K562 (cell line): ENCODE data around the gene AGRN. TPM values are rescaled to one million over a fixed set of nuclear protein-coding genes. Genes with fewer than 3 reads are reported as not detected.
A peak's percentile ranks its signal among the peaks of the same experiment; 100 is the strongest.

Experiments
- ATAC-seq: fragments of 200-7000 bp; cut with Tn5 transposase; 3 replicates; pipeline ENCODE4 v1.9.1; 2020; ENCODE audit warnings: moderate library complexity
- BruUV-seq: library from RNA; stranded (reverse); fragments of 400-500 nt; replicated peaks from 2 replicates; lab custom pipeline; 2021; lab: Mats Ljungman, UMichigan
- CTCF ChIA-PET: fragments of 300-600 bp; formaldehyde crosslinking; extraction: SDS; loops from one replicate; lab custom pipeline; 2021; ENCODE audit warnings: low intra/inter-chr PET ratio; lab: Yijun Ruan, JAX
- POLR2A ChIA-PET: fragments of 300-600, 350-650 bp; sonication (Branson Sonifier 250); formaldehyde crosslinking; extraction: SDS; loops from one replicate; lab custom pipeline; 2021; ENCODE audit warnings: antibody characterized with exemption, inconsistent platforms; lab: Yijun Ruan, JAX
- DNase-seq, 4 experiments: peaks; one replicate each; pipeline versions ENCODE4 v3.0.0 to v3.0.0-alpha.2; 2011 to 2018; ENCODE audit warnings: low spot score in 3 of 4, mixed read lengths in 3 of 4; ENCODE audit errors: extremely low read depth in 1 of 4
- FAIRE-seq: peaks from 2 replicates; lab custom pipeline; 2011; peaks lifted over from hg19 to GRCh38; lab: Jason Lieb, UNC
- H2AFZ ChIP-seq: 2 replicates; pipeline ENCODE4 v1.6.0; 2011; ENCODE audit warnings: low read depth, low read length, control low read depth, inconsistent platforms
- H3K27ac ChIP-seq: fragments of 200-600 bp; 3 replicates; pipeline ENCODE4 v1.8.0; 2011; ENCODE audit warnings: low read depth, mild to moderate bottlenecking, control low read depth, inconsistent platforms, low read length, moderate library complexity, mixed read lengths; ENCODE audit errors: extremely low read depth
- H3K27me3 ChIP-seq, 2 experiments: fragments of 300-600 bp in 1 of 2; 2 replicates in 1 of 2; 3 replicates in 1 of 2; pipeline versions ENCODE4 v1.6.0 to v1.8.0; 2011; ENCODE audit warnings: inconsistent platforms in 2 of 2, low read length in 2 of 2, mild to moderate bottlenecking in 1 of 2, mixed read lengths in 1 of 2, moderate library complexity in 1 of 2; ENCODE audit not compliant: control insufficient read depth in 2 of 2, insufficient read depth in 2 of 2
- H3K36me3 ChIP-seq: fragments of 300-600 bp; 3 replicates; pipeline ENCODE4 v1.8.0; 2011; ENCODE audit warnings: mild to moderate bottlenecking, low read length, inconsistent platforms; ENCODE audit not compliant: control insufficient read depth, insufficient read depth
- H3K4me1 ChIP-seq, 2 experiments: fragments of 200-600 bp in 1 of 2; replicated peaks in 1 of 2; 2 replicates in 1 of 2; 3 replicates in 1 of 2; pipeline versions ENCODE4 v1.5.1 to v1.8.0; 2011; ENCODE audit warnings: inconsistent platforms in 2 of 2, low read length in 2 of 2, mild to moderate bottlenecking in 1 of 2, mixed read lengths in 1 of 2, moderate library complexity in 1 of 2; ENCODE audit not compliant: control insufficient read depth in 2 of 2, insufficient read depth in 2 of 2
- H3K4me2 ChIP-seq: 2 replicates; pipeline ENCODE4 v1.6.1; 2011; ENCODE audit warnings: low read length, control low read depth, inconsistent platforms, mixed read lengths; ENCODE audit not compliant: insufficient read depth
- H3K4me3 ChIP-seq: fragments of 200-600 bp; sonication (generic), shearing (Covaris generic); 2 replicates; pipeline ENCODE4 v1.5.1; 2016; ENCODE audit warnings: control low read depth, inconsistent platforms
- H3K79me2 ChIP-seq: fragments of 200-600 bp; 3 replicates; pipeline ENCODE4 v1.8.0; 2011; ENCODE audit warnings: low read length, inconsistent platforms; ENCODE audit not compliant: control insufficient read depth, insufficient read depth
- H3K9ac ChIP-seq, 2 experiments: 2 replicates each; pipeline versions ENCODE4 v1.6.0 to v1.6.1; 2011; ENCODE audit warnings: low read depth in 2 of 2, low read length in 2 of 2, control low read depth in 1 of 2, inconsistent platforms in 1 of 2, mild to moderate bottlenecking in 1 of 2, mixed read lengths in 1 of 2; ENCODE audit not compliant: insufficient read depth in 1 of 2
- H3K9me1 ChIP-seq: one replicate; pipeline ENCODE4 v1.6.0; 2011; ENCODE audit warnings: inconsistent platforms, mild to moderate bottlenecking, low read length, moderate library complexity; ENCODE audit not compliant: control insufficient read depth, insufficient read depth
- H3K9me3 ChIP-seq: replicated peaks from 2 replicates; pipeline ENCODE4 v1.5.1; 2011; ENCODE audit warnings: low read depth, low read length, inconsistent platforms; ENCODE audit not compliant: control insufficient read depth, insufficient read depth
- H4K20me1 ChIP-seq: replicated peaks from 2 replicates; pipeline ENCODE4 v1.6.1; 2011; ENCODE audit warnings: low read length, inconsistent platforms, mixed read lengths; ENCODE audit not compliant: control insufficient read depth, insufficient read depth
- HNRNPL ChIP-seq: fragments of 200-400 bp; formaldehyde crosslinking; IDR thresholded peaks from 2 replicates; pipeline ENCODE4 v1.6.1; 2017; ENCODE audit warnings: low read depth, mild to moderate bottlenecking, low read length
- MED1 ChIP-seq: sonication (generic); formaldehyde crosslinking; IDR thresholded peaks from 2 replicates; pipeline ENCODE4 v1.8.1; 2023; ENCODE audit warnings: missing genetic modification reagents, borderline replicate concordance
- PCBP1 ChIP-seq: fragments of 200-400 bp; formaldehyde crosslinking; IDR thresholded peaks from 2 replicates; pipeline ENCODE4 v1.6.1; 2018; ENCODE audit warnings: mild to moderate bottlenecking, low read depth, low read length; ENCODE audit not compliant: poor library complexity, severe bottlenecking
- ZZZ3 ChIP-seq: fragments of 450-650 bp; IDR thresholded peaks from 2 replicates; pipeline ENCODE4 v1.6.1; 2016; ENCODE audit warnings: antibody characterized with exemption, mild to moderate bottlenecking, moderate library complexity
- WGBS: fragments of 100-300 bp; shearing (Covaris generic); methylation state at CpG from one replicate; pipeline ENCODE4 v1.1.6; 2016; ENCODE audit warnings: low coverage, mixed read lengths; ENCODE audit not compliant: insufficient coverage; ENCODE audit errors: missing lambda C conversion rate; 5-methylcytosine and 5-hydroxymethylcytosine counted together
- in situ Hi-C: fragments of 300-500 bp; cut with MboI; formaldehyde crosslinking; loops from 4 replicates; pipeline ENCODE4 v1.15.0; 2018; ENCODE audit warnings: inconsistent platforms, mixed read lengths
- intact Hi-C: fragments of 100-400 bp; cut with micrococcal nuclease; formaldehyde crosslinking; loops from 2 replicates; pipeline ENCODE4 v1.14.2; 2022
- polyA plus RNA-seq, 8 experiments: library from polyadenylated mRNA; depleted of rRNA in 4 of 8; stranded (reverse) in 5 of 8; unstranded in 3 of 8; fragments of >200 nt; fragmentation: Nextera tagmentation in 2 of 8; fragmentation: Illumina TruSeq in 1 of 8; extraction: Ambion mirVana in 2 of 8; extraction: Trizol in 1 of 8; gene quantifications; 2 replicates each; pipeline versions ENCODE4 v1.2.1 to v1.2.3, GENCODE V29; 2011 to 2014; ENCODE audit warnings: inconsistent platforms in 1 of 8, missing spikeins in 1 of 8
- total RNA-seq, 7 experiments: library from RNA; depleted of rRNA in 6 of 7; stranded (reverse); fragments of >200 nt in 6 of 7; fragmentation: Illumina TruSeq in 2 of 7; extraction: Trizol in 2 of 7; gene quantifications; 2 replicates each; pipeline versions ENCODE4 v1.2.1 to v1.2.3, GENCODE V29; 2011 to 2021; ENCODE audit warnings: low replicate concordance in 1 of 7

AGRN gene
- total and polyA plus RNA-seq, 9 of the 15 experiments (the other 6 are each of a cell fraction or from before 2014, with no cell fraction given) = 0.04 to 111 (median 18.1) TPM

DNA sequence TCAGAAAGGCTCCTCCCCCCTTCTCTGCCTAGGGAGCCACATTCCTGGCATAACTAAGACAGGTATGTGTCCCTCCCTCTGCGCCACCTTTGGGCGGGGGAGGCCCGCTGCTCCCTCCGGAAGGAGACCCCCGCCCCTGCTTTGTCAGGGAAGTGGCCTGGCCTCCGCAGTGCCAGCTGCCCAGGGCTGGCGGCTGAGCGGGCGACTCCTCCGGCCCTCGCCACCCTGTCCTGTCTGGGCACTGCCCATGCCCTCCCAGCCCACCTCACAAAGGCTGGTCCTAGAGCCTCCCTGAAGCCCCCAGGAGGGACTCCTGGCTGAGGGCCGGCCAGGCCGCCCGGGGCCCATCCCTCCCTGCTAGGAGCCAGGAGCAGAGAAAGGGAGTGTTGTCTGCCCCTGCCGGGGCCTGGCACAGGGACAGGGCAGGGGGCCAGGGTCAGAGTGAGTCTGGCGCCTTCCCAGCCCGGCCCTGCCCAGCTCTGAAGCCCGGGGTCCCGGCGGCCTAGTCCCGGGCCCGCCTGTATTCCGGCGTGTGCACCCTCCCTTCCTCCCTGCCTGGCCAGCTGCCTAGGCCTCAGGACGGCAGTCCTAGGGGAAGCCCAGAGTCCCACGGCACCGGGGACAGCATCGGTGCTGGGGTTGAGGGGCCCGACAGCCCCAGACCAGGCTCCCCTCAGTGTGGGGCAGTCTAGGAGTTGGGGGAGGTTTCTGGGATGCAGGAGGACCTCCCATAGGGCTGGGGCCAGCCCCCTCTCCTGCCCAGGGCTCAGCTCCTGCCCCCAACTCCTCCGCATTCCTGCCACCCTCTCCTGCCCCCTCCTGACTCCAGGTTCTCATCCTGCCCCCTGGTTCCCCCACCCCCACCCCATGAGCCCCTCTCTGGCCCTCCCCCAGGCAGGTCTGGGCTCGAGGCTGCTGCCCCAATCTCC is 5.1 kb downstream of the AGRN start:
- Histone ChIP-seq H3K4me3 (no peak overlapping the region), H2AFZ (no peak overlapping the region), H3K27ac (no peak overlapping the region), H3K9me3 (no peaks in the 10 kb centered on the region), H3K4me2 (no peak overlapping the region), H3K9me1 (peaks cover 12% of the 10 kb centered on the region), H3K79me2 (peaks cover 40% of the 10 kb centered on the region), H4K20me1 (peaks cover 22% of the 10 kb centered on the region), H3K4me1 (peaks cover 29 to 79% of the 10 kb centered on the region in 2 experiments), H3K9ac (peak overlapping the region in 1 of 2 experiments; percentile 43; a peak in 1 of 4 replicates), H3K36me3 (peaks cover 58% of the 10 kb centered on the region; the same call in 2 of the 3 replicates), H3K27me3 (no peaks in the 10 kb centered on the region)
- ATAC-seq (no peak), DNase-seq (no peak), FAIRE-seq (no peak)
- CTCF ChIA-PET = interaction anchor here (1.2 kb wide), 1 partner anchor 41 kb away, joined by 7 read pairs; no protein-coding TSS in a partner anchor
- TF ChIP-seq MED1 (0 out of 2 replicates have a peak, but pooled peaks have one; percentile 25), PCBP1 (peak; percentile 25), HNRNPL (peak; percentile 84), ZZZ3 (no peak)
- WGBS = 88% methylated on average over 15 of the region's 31 CpGs
- intact Hi-C loops (loop anchor here (5.0 kb wide), 1 partner anchor 37 kb away; no protein-coding TSS in a partner anchor), in situ Hi-C loops (no loop called here)
- no TSS peak for BruUV-seq
- POLR2A ChIA-PET = interaction anchor here (1.3 kb wide), 1 partner anchor 8 kb away, joined by 4 read pairs; no protein-coding TSS in a partner anchor
